Suppressor macrophage (primary cell): Measurements from ENCODE around the gene LTBP1.
"Not testable (repeated sequence)": the region's sequence is repeated elsewhere in the genome, so short reads cannot be mapped to it uniquely, and the experiment has no call there.

Experiments
- DNase-seq, 4 experiments: peaks; one replicate each; pipeline ENCODE4 v3.0.0-alpha.2; 2020 to 2022
- total RNA-seq, 17 experiments: gene quantifications; one replicate each; lab custom pipeline; 2026; ENCODE audit warnings: mixed read lengths in 6 of 17, inconsistent platforms in 3 of 17; lab: John Stamatoyannopoulos, UW

Gene LTBP1
- 0 to 7.3 (median 0) reads per million in 17 experiments for total RNA-seq

- peak; percentile 55 to 79 (median 68) for DNase-seq
Measured at GRCh38 chr2:32946314-32947075, at the start of gene LTBP1. TSS of gene LTBP1 (plus strand) at chr2:32946953. CDS start at chr2:32947325, 372 bp downstream.

- DNase-seq = no peak
Measured at GRCh38 chr2:32900246-32900973, 46.3 kb upstream of the LTBP1 start.

GRCh38 chr2:32901313-32901712 lies 45.4 kb upstream of the LTBP1 start:
- peak; percentile 1 to 36 (median 14) for DNase-seq

- no peak for DNase-seq
Measured at GRCh38 chr2:32902174-32902573, 44.6 kb upstream of the LTBP1 start.

GRCh38 chr2:32902986-32903385 lies 43.8 kb upstream of the LTBP1 start:
- no peak for DNase-seq

GRCh38 chr2:32904074-32904473 lies 42.7 kb upstream of the LTBP1 start:
- no peak for DNase-seq

- DNase-seq = no peak
Measured at GRCh38 chr2:32904751-32905150, 42.0 kb upstream of the LTBP1 start.

GRCh38 chr2:32905270-32905669 lies 41.5 kb upstream of the LTBP1 start:
- no peak for DNase-seq

GRCh38 chr2:32910883-32911598 lies 35.7 kb upstream of the LTBP1 start:
- DNase-seq = no peak

- DNase-seq = no peak
Measured at GRCh38 chr2:32915694-32916093, 31.1 kb upstream of the LTBP1 start.

GRCh38 chr2:32918774-32919173 lies 28.0 kb upstream of the LTBP1 start:
- DNase-seq = no peak

- DNase-seq = not testable (repeated sequence)
Measured at GRCh38 chr2:32919901-32920300, 26.9 kb upstream of the LTBP1 start.

- not testable (repeated sequence) for DNase-seq
Measured at GRCh38 chr2:32921486-32921885, 25.3 kb upstream of the LTBP1 start.

- no peak for DNase-seq
Measured at GRCh38 chr2:32922501-32922900, 24.3 kb upstream of the LTBP1 start.

GRCh38 chr2:32923109-32923508 lies 23.6 kb upstream of the LTBP1 start:
- DNase-seq = no peak

- DNase-seq = no peak
Measured at GRCh38 chr2:32925283-32925815, 21.4 kb upstream of the LTBP1 start.

GRCh38 chr2:32925976-32926707 lies 20.6 kb upstream of the LTBP1 start:
- no peak for DNase-seq

- no peak for DNase-seq
Measured at GRCh38 chr2:32926708-32927084, 20.1 kb upstream of the LTBP1 start.

GRCh38 chr2:32930436-32930835 lies 16.3 kb upstream of the LTBP1 start:
- no peak for DNase-seq

GRCh38 chr2:32931519-32931918 lies 15.2 kb upstream of the LTBP1 start:
- DNase-seq = no peak

- no peak for DNase-seq
Measured at GRCh38 chr2:32931945-32932709, 14.6 kb upstream of the LTBP1 start.
